DOHH2 (cell line): ENCODE results near the gene PSMB4.

Source experiments
- EZH2phosphoT487 ChIP-seq: fragments of 200-600 bp; sonication (generic); IDR thresholded peaks from 2 replicates; pipeline ENCODE4 v1.6.1; 2017; ENCODE audit warnings: borderline replicate concordance, mild to moderate bottlenecking, antibody characterized with exemption, low read length, moderate library complexity, mixed read lengths
- TF ChIP-seq, protein P1 (sequence below): fragments of 200-600 bp; sonication (generic); IDR thresholded peaks from one replicate; pipeline ENCODE4 v1.5.1; 2014; ENCODE audit warnings: antibody characterized with exemption, mild to moderate bottlenecking, low read depth, low read length; ENCODE audit not compliant: poor library complexity, severe bottlenecking

DNA sequence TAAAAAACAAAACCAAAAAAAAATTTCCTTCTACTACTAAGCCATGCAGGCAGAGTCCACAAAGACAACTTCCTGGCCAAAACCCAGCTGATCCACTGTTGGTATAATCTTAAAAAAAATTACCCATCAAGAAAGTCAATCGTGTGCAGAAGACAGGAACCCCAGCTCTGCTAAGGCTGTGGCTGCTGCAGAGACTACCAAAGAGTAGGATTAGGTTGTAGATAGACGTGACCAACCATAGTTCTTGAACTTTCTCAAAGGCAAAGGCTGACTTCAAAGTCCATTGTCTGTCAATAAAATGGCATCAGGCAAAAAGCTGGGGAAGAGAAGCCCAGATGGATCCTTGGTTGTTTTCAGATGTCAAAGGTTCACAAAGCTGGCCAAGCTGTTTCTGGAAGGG, 3.4 kb downstream of the PSMB4 start:
- TF ChIP-seq, protein P1, sequence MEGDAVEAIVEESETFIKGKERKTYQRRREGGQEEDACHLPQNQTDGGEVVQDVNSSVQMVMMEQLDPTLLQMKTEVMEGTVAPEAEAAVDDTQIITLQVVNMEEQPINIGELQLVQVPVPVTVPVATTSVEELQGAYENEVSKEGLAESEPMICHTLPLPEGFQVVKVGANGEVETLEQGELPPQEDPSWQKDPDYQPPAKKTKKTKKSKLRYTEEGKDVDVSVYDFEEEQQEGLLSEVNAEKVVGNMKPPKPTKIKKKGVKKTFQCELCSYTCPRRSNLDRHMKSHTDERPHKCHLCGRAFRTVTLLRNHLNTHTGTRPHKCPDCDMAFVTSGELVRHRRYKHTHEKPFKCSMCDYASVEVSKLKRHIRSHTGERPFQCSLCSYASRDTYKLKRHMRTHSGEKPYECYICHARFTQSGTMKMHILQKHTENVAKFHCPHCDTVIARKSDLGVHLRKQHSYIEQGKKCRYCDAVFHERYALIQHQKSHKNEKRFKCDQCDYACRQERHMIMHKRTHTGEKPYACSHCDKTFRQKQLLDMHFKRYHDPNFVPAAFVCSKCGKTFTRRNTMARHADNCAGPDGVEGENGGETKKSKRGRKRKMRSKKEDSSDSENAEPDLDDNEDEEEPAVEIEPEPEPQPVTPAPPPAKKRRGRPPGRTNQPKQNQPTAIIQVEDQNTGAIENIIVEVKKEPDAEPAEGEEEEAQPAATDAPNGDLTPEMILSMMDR, result no peak
- no peak for TF ChIP-seq EZH2phosphoT487
